HEK293T (cell line): ENCODE data around the gene TACO1.
A peak's percentile ranks its signal among the peaks of the same experiment; 100 is the strongest.

Experiments used
- CTCF ChIA-PET: fragments of 350-600 bp; formaldehyde crosslinking; extraction: SDS; loops from one replicate; lab custom pipeline; 2021; ENCODE audit warnings: antibody characterized with exemption, inconsistent platforms; lab: Yijun Ruan, JAX
- POLR2A ChIA-PET: fragments of 350-600 bp; formaldehyde crosslinking; extraction: SDS; loops from one replicate; lab custom pipeline; 2020; ENCODE audit warnings: antibody characterized with exemption, inconsistent platforms; lab: Yijun Ruan, JAX
- DNase-seq: peaks from one replicate; pipeline ENCODE4 v3.0.0; 2012; ENCODE audit warnings: mixed read lengths; ENCODE audit errors: extremely low spot score
- ARNT ChIP-seq: fragments of 450-650 bp; IDR thresholded peaks from 2 replicates; pipeline ENCODE4 v1.6.1; 2017; ENCODE audit warnings: mild to moderate bottlenecking
- BHLHE40 ChIP-seq: fragments of 450-650 bp; IDR thresholded peaks from 2 replicates; pipeline ENCODE4 v1.6.1; 2016; ENCODE audit warnings: mild to moderate bottlenecking, moderate library complexity, borderline replicate concordance
- CTBP1 ChIP-seq: fragments of 450-650 bp; IDR thresholded peaks from 2 replicates; pipeline ENCODE4 v1.6.1; 2016; ENCODE audit warnings: borderline replicate concordance
- ELF4 ChIP-seq: fragments of 450-650 bp; IDR thresholded peaks from 2 replicates; pipeline ENCODE4 v1.6.1; 2017; ENCODE audit warnings: antibody characterized with exemption
- FOXA1 ChIP-seq: fragments of 450-650 bp; IDR thresholded peaks from 2 replicates; pipeline ENCODE4 v1.6.1; 2016; ENCODE audit warnings: mild to moderate bottlenecking
- FOXK2 ChIP-seq: fragments of 450-650 bp; IDR thresholded peaks from 2 replicates; pipeline ENCODE4 v1.6.1; 2016; ENCODE audit warnings: mild to moderate bottlenecking
- FOXM1 ChIP-seq: fragments of 450-650 bp; IDR thresholded peaks from 2 replicates; pipeline ENCODE4 v1.6.1; 2017; ENCODE audit warnings: mild to moderate bottlenecking, borderline replicate concordance
- HDGF ChIP-seq: fragments of 450-650 bp; IDR thresholded peaks from 2 replicates; pipeline ENCODE4 v1.6.1; 2017; ENCODE audit warnings: antibody characterized with exemption, borderline replicate concordance
- L3MBTL2 ChIP-seq: fragments of 450-650 bp; conservative IDR thresholded peaks from 2 replicates; pipeline ENCODE4 v1.6.1; 2016; ENCODE audit warnings: mild to moderate bottlenecking
- LEF1 ChIP-seq: fragments of 450-650 bp; IDR thresholded peaks from 2 replicates; pipeline ENCODE4 v1.6.1; 2017; ENCODE audit warnings: mild to moderate bottlenecking, borderline replicate concordance
- NFRKB ChIP-seq: fragments of 450-650 bp; IDR thresholded peaks from 2 replicates; pipeline ENCODE4 v1.6.1; 2016; ENCODE audit warnings: mild to moderate bottlenecking, moderate library complexity
- SP1 ChIP-seq: fragments of 450-650 bp; IDR thresholded peaks from 2 replicates; pipeline ENCODE4 v1.6.1; 2017
- SUZ12 ChIP-seq: fragments of 450-650 bp; IDR thresholded peaks from 2 replicates; pipeline ENCODE4 v1.6.1; 2016; ENCODE audit warnings: mild to moderate bottlenecking
- TARDBP ChIP-seq: fragments of 450-650 bp; IDR thresholded peaks from 2 replicates; pipeline ENCODE4 v1.6.1; 2016
- ZNF384 ChIP-seq: fragments of 450-650 bp; IDR thresholded peaks from 2 replicates; pipeline ENCODE4 v1.6.1; 2016
- TF ChIP-seq, protein P1 (sequence below): fragments of 450-650 bp; IDR thresholded peaks from 2 replicates; pipeline ENCODE4 v1.6.1; 2016

The TACO1 gene

DNA sequence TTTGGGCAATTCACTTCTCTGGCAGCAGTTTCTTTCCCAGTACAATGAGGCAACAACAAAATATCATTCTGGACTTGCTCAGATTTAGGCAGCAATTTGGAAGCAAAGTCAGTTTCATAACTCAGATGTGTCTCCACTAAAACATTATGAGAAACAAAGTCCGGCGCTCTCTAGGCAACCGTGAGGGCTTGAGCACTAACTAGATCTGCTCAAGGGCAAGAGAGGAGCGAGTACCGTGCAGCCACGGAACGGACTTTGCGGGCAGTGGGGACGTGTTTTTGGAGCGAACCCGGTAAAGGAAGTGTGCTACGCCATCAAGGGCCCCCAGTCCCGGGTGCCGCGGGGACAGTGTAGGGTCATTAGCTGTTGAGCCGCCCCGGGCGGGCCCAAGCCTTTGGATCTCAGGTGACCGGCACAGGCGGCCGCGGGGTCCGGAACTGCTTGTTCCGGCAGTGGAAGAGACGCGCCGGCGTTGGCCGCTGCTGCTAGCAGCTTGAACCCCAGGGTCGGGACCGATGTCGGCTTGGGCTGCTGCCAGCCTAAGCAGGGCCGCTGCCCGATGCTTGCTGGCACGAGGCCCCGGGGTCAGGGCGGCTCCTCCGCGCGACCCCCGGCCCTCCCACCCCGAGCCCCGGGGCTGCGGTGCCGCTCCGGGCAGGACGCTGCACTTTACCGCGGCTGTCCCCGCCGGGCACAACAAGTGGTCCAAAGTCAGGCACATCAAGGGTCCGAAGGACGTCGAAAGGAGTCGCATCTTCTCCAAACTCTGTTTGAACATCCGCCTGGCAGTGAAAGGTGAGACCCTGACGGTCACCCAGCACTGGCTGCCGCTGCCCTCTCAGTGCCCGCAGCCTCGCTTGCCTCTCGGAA, at the start of gene TACO1:
Gene TACO1 (plus strand): TSS at position 327 of the 870 bp plus-strand sequence. CDS start 189 bp downstream, at position 516.
- DNase-seq = peak; percentile 90
- CTCF ChIA-PET = interaction anchor here (0.7 to 2.9 kb wide), 5 partner anchors 11 to 175 kb away, joined by 3 to 22 read pairs (median 4); partner anchors contain the start of gene MAP3K3
- POLR2A ChIA-PET = interaction anchor here (0.9 to 2.3 kb wide), 17 partner anchors 8 to 175 kb away, joined by 3 to 15 read pairs (median 4); partner anchors contain the start of genes DCAF7, KCNH6 and MAP3K3
- TF ChIP-seq, protein P1, sequence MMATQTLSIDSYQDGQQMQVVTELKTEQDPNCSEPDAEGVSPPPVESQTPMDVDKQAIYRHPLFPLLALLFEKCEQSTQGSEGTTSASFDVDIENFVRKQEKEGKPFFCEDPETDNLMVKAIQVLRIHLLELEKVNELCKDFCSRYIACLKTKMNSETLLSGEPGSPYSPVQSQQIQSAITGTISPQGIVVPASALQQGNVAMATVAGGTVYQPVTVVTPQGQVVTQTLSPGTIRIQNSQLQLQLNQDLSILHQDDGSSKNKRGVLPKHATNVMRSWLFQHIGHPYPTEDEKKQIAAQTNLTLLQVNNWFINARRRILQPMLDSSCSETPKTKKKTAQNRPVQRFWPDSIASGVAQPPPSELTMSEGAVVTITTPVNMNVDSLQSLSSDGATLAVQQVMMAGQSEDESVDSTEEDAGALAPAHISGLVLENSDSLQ = no peak
- TF ChIP-seq L3MBTL2 (peak; percentile 50; the same call in 1 of the 2 replicates), NFRKB (peak; percentile 40; the same call in 1 of the 2 replicates), CTBP1 (peak; percentile 84), ARNT (no peak), ELF4 (peak; percentile 65), FOXM1 (peak; percentile 83; the same call in 1 of the 2 replicates)

DNA sequence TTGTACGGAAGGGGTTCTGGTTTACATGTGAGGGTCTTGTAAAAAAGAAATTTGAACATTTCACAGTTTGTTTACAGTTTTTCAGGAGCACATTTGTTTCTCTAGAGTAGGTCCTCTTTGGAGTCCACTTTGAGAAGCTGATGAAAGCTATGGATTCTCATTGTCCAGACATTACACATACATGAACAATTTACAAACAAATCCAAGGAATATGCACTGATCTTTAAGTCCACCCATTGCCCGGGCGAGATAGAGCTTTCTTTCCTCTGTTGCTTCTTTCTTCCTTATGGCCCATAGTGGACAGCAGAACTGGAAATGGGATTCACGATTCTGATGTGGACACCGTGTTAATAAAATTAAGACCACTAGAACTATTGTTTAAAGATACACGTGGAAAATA, 48.5 kb upstream of the TACO1 start:
- POLR2A ChIA-PET = interaction anchor here (1.2 to 1.7 kb wide), 3 partner anchors 50 to 222 kb away, joined by 3 to 7 read pairs (median 4); partner anchors contain the start of gene DDX42
- CTCF ChIA-PET = interaction anchor here (0.6 kb wide), 1 partner anchor 85 kb away, joined by 3 read pairs; no protein-coding TSS in a partner anchor
- no peak for TF ChIP-seq ZNF384
- no peak for TF ChIP-seq ARNT
- TF ChIP-seq SUZ12 = no peak
- TF ChIP-seq, protein P1 = no peak
- TF ChIP-seq SP1 = no peak
- no peak for TF ChIP-seq FOXM1
- TF ChIP-seq LEF1 = no peak
- no peak for TF ChIP-seq L3MBTL2
- TF ChIP-seq BHLHE40 = no peak
- no peak for TF ChIP-seq ELF4
- TF ChIP-seq CTBP1 = no peak
- peak; percentile 3 for DNase-seq

DNA sequence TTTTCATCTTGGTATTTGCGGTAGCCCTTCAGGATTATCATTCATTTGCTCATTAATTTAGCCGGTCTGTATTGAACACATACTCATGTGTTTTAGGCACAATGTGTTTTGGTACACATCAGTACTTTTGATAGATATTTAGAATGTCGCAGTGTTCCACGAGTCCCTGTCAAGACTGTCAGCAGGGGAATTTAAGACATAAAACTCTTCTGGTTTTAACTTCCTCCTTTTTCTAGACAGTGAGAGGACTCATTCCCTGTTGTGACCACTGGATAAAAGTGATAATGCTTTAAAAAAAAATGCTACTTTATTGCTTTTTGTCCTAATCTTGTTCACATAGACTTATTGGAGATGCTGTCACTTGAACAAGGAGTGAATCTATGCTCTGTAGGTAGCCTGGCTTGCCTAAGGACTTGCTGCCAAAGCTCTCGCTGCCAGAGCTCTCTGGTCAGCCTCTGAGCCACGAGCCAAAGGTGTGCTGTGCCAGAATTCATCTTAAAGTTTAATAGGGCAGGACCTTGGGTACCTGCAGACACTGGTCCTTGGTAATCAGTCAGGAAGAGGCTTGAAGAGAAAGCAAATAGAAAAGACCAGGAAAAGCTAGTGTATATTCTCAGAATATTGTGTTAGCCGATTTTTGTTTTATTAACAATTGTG, 45.1 kb upstream of the TACO1 start:
- CTCF ChIA-PET = interaction anchor here (0.6 kb wide), 1 partner anchor 33 kb away, joined by 3 read pairs; the partner anchor contains the start of gene KCNH6
- DNase-seq = no peak
- TF ChIP-seq FOXM1 (no peak), SUZ12 (no peak), CTBP1 (no peak), TARDBP (no peak), ZNF384 (no peak), SP1 (no peak)
- POLR2A ChIA-PET = no interaction called here

DNA sequence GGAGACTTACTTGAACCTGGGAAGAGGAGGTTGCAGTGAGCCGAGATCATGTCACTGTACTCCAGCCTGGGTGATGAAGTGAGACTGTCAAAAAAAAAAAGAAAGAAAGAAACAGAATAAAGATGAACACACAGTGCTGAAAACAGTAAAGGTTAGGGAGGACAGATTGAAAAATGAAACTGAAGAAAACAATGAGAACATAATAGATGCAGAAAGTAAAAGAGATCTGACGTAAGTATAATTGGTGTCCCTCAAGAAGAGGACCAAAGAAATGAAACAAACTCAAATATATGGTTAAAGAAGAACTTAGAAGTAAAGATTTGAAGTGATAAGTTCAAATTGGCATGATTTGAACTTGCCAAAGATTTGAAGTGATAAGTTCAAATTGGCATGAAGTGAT, 43.3 kb upstream of the TACO1 start:
- CTCF ChIA-PET = no interaction called here
- no peak for TF ChIP-seq LEF1
- TF ChIP-seq, protein P1 = no peak
- TF ChIP-seq L3MBTL2 = no peak
- TF ChIP-seq CTBP1 = no peak
- no peak for TF ChIP-seq NFRKB
- no peak for TF ChIP-seq FOXK2
- no peak for TF ChIP-seq BHLHE40
- no peak for TF ChIP-seq FOXA1
- no peak for TF ChIP-seq TARDBP
- TF ChIP-seq FOXM1 = no peak
- TF ChIP-seq SUZ12 = no peak
- TF ChIP-seq HDGF = no peak
- TF ChIP-seq ARNT = no peak
- no peak for DNase-seq
- POLR2A ChIA-PET = no interaction called here

DNA sequence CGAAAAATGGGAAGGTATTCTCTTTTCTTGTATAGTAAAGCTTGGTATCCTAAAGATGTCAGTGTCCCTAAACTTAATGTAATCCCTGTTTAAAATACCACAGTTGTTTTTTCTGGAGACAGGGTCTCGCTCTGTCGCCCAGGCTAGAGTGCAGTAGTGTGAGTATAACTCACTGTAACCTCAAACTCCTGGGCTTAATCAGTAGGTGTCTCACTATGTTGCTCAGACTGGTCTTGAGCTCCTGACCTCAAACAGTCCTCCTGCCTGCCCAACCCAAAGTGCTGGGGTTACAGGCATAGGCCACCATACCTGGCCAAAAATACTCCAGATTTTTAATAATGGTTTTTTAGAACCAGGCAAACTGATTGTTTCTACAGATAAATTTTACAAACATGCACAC, 42.3 kb upstream of the TACO1 start:
- no peak for TF ChIP-seq TARDBP
- TF ChIP-seq, protein P1 = no peak
- no peak for TF ChIP-seq NFRKB
- TF ChIP-seq ZNF384 = no peak
- no peak for TF ChIP-seq LEF1
- no peak for TF ChIP-seq L3MBTL2
- POLR2A ChIA-PET = interaction anchor here (0.9 kb wide), 1 partner anchor 218 kb away, joined by 3 read pairs; no protein-coding TSS in a partner anchor
- no peak for DNase-seq
- CTCF ChIA-PET = no interaction called here
